ENCODE results near the gene GATC. TPM values are rescaled to one million over a fixed set of nuclear protein-coding genes. Genes with fewer than 3 reads are reported as not detected.

Gene GATC
- total RNA-seq, 4 donors from 2014 or later = 18.6 to 37.1 (median 27.3) TPM

- H3K4me3 ChIP-seq = no peak overlapping the region
- no peak for TF ChIP-seq CTCF (IDR thresholded peaks at IDR 0.05)
- TF ChIP-seq POLR2A (IDR thresholded peaks at IDR 0.05) = no peak
- no peaks in the 10 kb centered on the region for H3K36me3 ChIP-seq
- H3K9me3 ChIP-seq = no peaks in the 10 kb centered on the region
- no peaks in the 10 kb centered on the region for H3K4me1 ChIP-seq
- no peak overlapping the region for H3K27ac ChIP-seq
- H3K27me3 ChIP-seq = no peaks in the 10 kb centered on the region
- no peak for DNase-seq
These were observed 42.0 kb upstream of the GATC start for GRCh38 chr12:120404271-120404670.

DNA sequence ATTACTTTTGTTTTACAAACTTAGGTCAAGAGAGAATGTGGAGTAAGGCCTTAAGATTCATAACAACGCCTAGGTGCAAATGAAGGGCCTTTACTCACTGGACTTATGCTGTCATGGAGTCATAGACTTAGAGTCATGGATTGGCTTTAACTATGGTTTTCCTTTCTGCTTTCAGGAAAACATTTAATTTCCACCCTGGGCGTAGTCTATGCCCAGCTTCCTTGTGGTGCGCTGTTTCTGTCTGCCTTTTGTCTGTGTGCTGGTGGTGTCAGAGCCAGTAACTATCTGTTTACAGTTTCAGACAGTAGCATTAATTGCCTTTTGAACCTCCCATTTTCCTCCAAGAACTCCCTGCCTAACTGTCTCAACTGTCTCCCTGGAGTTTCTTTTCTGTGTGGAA lies 40.2 kb upstream of the GATC start:
- no peaks in the 10 kb centered on the region for H3K4me1 ChIP-seq
- no peak overlapping the region for H3K27ac ChIP-seq
- H3K9me3 ChIP-seq = no peaks in the 10 kb centered on the region
- TF ChIP-seq CTCF (IDR thresholded peaks at IDR 0.05) = no peak
- TF ChIP-seq POLR2A (IDR thresholded peaks at IDR 0.05) = no peak
- no peaks in the 10 kb centered on the region for H3K36me3 ChIP-seq
- no peaks in the 10 kb centered on the region for H3K27me3 ChIP-seq
- no peak overlapping the region for H3K4me3 ChIP-seq
- DNase-seq = no peak

DNA sequence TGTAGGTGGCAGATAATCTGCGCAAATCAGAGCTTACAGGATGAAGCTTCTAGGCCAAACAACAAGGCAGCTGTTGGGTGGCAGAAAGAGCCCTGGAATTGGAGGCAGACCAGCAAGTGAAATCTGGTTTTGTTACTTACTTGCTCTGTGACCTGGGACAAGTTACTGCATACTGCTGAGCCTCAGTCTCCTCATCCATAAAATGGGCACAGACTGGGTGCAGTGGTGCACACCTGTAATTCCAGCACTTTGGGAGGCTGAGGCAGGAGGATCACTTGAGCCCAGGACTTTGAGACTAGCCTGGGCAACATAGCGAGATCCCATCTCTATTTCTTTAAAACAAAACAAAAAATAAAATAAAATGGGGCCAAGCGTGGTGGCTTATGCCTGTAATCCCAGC lies 39.7 kb upstream of the GATC start:
- no peak overlapping the region for H3K4me3 ChIP-seq
- no peak for DNase-seq
- no peaks in the 10 kb centered on the region for H3K27me3 ChIP-seq
- H3K4me1 ChIP-seq = no peaks in the 10 kb centered on the region
- no peak overlapping the region for H3K27ac ChIP-seq
- TF ChIP-seq CTCF (IDR thresholded peaks at IDR 0.05) = no peak
- no peaks in the 10 kb centered on the region for H3K9me3 ChIP-seq
- H3K36me3 ChIP-seq = no peaks in the 10 kb centered on the region

GRCh38 chr12:120408771-120409170 lies 37.5 kb upstream of the GATC start:
- H3K36me3 ChIP-seq = no peaks in the 10 kb centered on the region
- no peak for TF ChIP-seq POLR2A (IDR thresholded peaks at IDR 0.05)

GRCh38 chr12:120412421-120412820 lies 33.8 kb upstream of the GATC start:
- no peaks in the 10 kb centered on the region for H3K4me1 ChIP-seq
- no peak for DNase-seq
- no peaks in the 10 kb centered on the region for H3K36me3 ChIP-seq
- H3K9me3 ChIP-seq = no peaks in the 10 kb centered on the region
- no peak overlapping the region for H3K27ac ChIP-seq
- TF ChIP-seq CTCF (IDR thresholded peaks at IDR 0.05) (no peak), POLR2A (IDR thresholded peaks at IDR 0.05) (no peak)
- H3K27me3 ChIP-seq = no peaks in the 10 kb centered on the region
- H3K4me3 ChIP-seq = no peak overlapping the region

More at GRCh38 chr12:120408771-120409170, 37.5 kb upstream of the GATC start:
- Histone ChIP-seq H3K4me1 (no peaks in the 10 kb centered on the region), H3K27me3 (no peaks in the 10 kb centered on the region), H3K27ac (no peak overlapping the region), H3K4me3 (no peak overlapping the region), H3K9me3 (no peaks in the 10 kb centered on the region)
- DNase-seq = no peak

DNA sequence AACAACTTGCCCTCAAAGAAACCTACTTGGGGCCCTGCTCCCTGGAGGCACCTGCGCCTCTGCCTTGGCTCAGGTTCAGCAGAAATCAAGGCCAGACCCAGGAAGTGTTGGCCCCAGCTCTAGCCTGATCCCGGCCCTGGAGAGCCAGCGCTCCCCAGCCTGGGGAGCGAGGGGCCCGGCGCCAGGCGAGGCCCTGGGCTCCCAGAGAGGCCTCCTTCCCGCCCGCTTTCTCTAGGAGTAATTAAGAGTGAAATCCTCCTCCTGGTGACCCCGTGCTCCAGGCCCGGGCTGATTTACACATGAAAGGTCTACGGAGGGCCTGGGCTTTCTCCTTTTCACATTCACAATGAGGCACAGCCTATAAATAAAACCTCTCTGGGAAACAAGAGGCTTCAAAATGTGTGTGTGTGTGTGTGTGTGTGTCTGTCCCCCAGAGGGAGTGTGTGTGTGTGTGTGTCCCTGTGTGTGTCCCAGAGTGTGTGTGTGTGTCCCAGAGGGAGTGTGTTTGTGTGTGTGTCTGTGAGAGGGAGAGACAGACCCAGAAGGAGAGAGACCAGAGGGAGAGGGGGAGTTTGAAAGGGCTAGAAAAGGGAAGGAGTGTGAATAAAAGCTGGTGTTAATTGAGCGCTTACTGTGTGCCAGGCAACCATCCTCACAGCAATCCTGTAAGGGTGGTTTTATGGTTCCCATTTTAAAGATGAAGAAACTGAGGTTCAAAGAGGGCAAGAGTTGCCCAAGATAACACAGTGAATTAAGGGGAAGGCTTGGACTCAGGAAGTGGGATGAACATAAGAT lies 32.1 kb upstream of the GATC start:
- Histone ChIP-seq H3K27me3 (no peaks in the 10 kb centered on the region), H3K36me3 (no peaks in the 10 kb centered on the region), H3K27ac (no peak overlapping the region), H3K4me3 (no peak overlapping the region), H3K4me1 (no peaks in the 10 kb centered on the region), H3K9me3 (no peaks in the 10 kb centered on the region)
- TF ChIP-seq POLR2A (IDR thresholded peaks at IDR 0.05) = no peak
- TF ChIP-seq CTCF (IDR thresholded peaks at IDR 0.05) = no peak
- DNase-seq = peak in 2 of 3 donors; percentile 46 to 53

All from Peyer's patch (tissue), 4 donors.